Right lobe of liver (tissue), 6 donors: ENCODE data around the gene OSBPL9. TPM values are rescaled to one million over a fixed set of nuclear protein-coding genes. Genes with fewer than 3 reads are reported as not detected.
A peak's percentile ranks its signal among the peaks of the same experiment; 100 is the strongest.

ENCODE experiments used
- ATAC-seq, 4 donors: fragments of 200-7000 bp; cut with Tn5 transposase; one replicate each; pipeline ENCODE4 v1.9.1; 2020; ENCODE audit warnings: mild to moderate bottlenecking in 4 of 4, moderate library complexity in 4 of 4
- DNase-seq, 3 donors: peaks; one replicate each; pipeline ENCODE4 v3.0.0-alpha.2; 2020
- H3K27ac ChIP-seq, 3 donors: fragments of 200-600 bp; one replicate each; pipeline ENCODE4 v1.8.0; 2022
- H3K27me3 ChIP-seq, 2 donors: fragments of 200-600 bp; one replicate each; pipeline ENCODE4 v1.8.0; 2022
- H3K36me3 ChIP-seq, 4 donors: fragments of 200-600 bp; sonication (generic) in 1 of 4; one replicate each; pipeline versions ENCODE4 v1.5.1 to v1.8.0; 2017 to 2022; ENCODE audit warnings: control low read depth in 1 of 4
- H3K4me1 ChIP-seq, 4 donors: fragments of 200-600 bp; sonication (generic) in 1 of 4; one replicate each; pipeline versions ENCODE4 v1.5.1 to v1.8.0; 2017 to 2022; ENCODE audit warnings: control low read depth in 1 of 4
- H3K4me3 ChIP-seq, 3 donors: fragments of 200-600 bp; one replicate each; pipeline ENCODE4 v1.8.0; 2022
- H3K9me3 ChIP-seq, 4 donors: fragments of 200-600 bp; sonication (generic) in 1 of 4; one replicate each; pipeline versions ENCODE4 v1.5.1 to v1.8.0; 2017 to 2022; ENCODE audit warnings: control low read depth in 1 of 4
- POLR2A ChIP-seq: fragments of 450-650 bp; IDR thresholded peaks from one replicate; pipeline ENCODE4 v1.6.1; 2017; ENCODE audit warnings: antibody characterized with exemption, mild to moderate bottlenecking
- WGBS: methylation state at CpG from one replicate; pipeline ENCODE4 v1.1.6; 2018; ENCODE audit warnings: low coverage, low lambda C conversion rate; ENCODE audit not compliant: insufficient coverage; ENCODE audit errors: missing lambda C conversion rate; 5-methylcytosine and 5-hydroxymethylcytosine counted together
- intact Hi-C, 2 donors: fragments of 100-400 bp; cut with DNase I; formaldehyde crosslinking; loops; one replicate each; pipeline versions ENCODE4 v1.11.2 to v1.14.1; 2022
- total RNA-seq, 6 experiments: library from RNA; depleted of rRNA in 2 of 6; stranded (reverse); fragments of >200 nt in 2 of 6; fragmentation: NEBNext Ultra II Directional in 3 of 6; extraction: Animal tissue kit (Norgen Biotek cat#: 25700) in 3 of 6; gene quantifications; one replicate each; pipeline versions ENCODE4 v1.1.0 to v1.2.4, GENCODE V29; 2016 to 2023
- TF ChIP-seq, protein P1 (sequence below), 4 donors: fragments of 200-600 bp in 3 of 4; fragments of 450-650 bp in 1 of 4; IDR thresholded peaks; one replicate each; pipeline versions ENCODE4 v1.5.1 to v1.8.0; 2016 to 2022; ENCODE audit warnings: antibody characterized with exemption in 4 of 4, mild to moderate bottlenecking in 2 of 4
- donor health status: DM: no; HTN: yes; CAD: no.
- donor health status: DM: no; HTN: no; CAD: no.
- donor health status: DM: no; HTN: no; CAD: no.
- donor health status: DM: no; HTN: yes; CAD: no.
- donor health status: DM: no; HTN: yes; CAD: no.

The OSBPL9 gene
- total RNA-seq, 6 experiments from 2014 or later = 51.7 to 90.5 (median 71.7) TPM

DNA sequence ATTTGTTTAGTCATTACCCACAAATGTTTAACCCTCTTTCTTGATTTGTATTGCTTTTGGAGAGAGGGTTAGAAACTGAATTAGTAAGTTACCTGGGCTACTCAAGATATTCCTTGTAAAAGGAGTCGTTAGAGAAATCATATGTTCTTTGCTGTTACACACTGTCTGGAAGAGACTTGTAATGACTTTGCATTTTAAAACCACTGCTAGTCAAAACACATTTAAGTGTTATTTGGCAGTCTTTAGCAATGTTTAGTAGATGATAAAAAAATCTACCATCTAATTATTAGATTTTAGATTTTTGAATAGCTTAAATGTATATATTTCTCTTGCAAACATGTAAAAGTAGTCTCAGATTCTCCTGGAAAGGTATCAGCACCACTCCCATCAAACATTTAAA is 6.6 kb downstream of the OSBPL9 start:
- Histone ChIP-seq H3K27ac (peak overlapping the region in 2 of 3 donors; percentile 76 to 85), H3K9me3 (no peaks in the 10 kb centered on the region), H3K27me3 (no peaks in the 10 kb centered on the region), H3K4me3 (no peak overlapping the region), H3K36me3 (no peaks in the 10 kb centered on the region), H3K4me1 (peaks cover 0 to 62% (median 17%) of the 10 kb centered on the region in 4 donors)
- no peak for ATAC-seq
- intact Hi-C loops = no loop called here
- 86% methylated on average over 1 of the region's 1 CpG for whole genome bisulfite sequencing
- DNase-seq = no peak
- TF ChIP-seq, protein P1, sequence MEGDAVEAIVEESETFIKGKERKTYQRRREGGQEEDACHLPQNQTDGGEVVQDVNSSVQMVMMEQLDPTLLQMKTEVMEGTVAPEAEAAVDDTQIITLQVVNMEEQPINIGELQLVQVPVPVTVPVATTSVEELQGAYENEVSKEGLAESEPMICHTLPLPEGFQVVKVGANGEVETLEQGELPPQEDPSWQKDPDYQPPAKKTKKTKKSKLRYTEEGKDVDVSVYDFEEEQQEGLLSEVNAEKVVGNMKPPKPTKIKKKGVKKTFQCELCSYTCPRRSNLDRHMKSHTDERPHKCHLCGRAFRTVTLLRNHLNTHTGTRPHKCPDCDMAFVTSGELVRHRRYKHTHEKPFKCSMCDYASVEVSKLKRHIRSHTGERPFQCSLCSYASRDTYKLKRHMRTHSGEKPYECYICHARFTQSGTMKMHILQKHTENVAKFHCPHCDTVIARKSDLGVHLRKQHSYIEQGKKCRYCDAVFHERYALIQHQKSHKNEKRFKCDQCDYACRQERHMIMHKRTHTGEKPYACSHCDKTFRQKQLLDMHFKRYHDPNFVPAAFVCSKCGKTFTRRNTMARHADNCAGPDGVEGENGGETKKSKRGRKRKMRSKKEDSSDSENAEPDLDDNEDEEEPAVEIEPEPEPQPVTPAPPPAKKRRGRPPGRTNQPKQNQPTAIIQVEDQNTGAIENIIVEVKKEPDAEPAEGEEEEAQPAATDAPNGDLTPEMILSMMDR (IDR thresholded peaks at IDR 0.05) = no peak
- no peak for TF ChIP-seq POLR2A

- peaks cover 0 to 51% (median 17%) of the 10 kb centered on the region in 4 donors for H3K4me1 ChIP-seq
Observed at GRCh38 chr1:51624855-51625254, 8.0 kb downstream of the OSBPL9 start.

DNA sequence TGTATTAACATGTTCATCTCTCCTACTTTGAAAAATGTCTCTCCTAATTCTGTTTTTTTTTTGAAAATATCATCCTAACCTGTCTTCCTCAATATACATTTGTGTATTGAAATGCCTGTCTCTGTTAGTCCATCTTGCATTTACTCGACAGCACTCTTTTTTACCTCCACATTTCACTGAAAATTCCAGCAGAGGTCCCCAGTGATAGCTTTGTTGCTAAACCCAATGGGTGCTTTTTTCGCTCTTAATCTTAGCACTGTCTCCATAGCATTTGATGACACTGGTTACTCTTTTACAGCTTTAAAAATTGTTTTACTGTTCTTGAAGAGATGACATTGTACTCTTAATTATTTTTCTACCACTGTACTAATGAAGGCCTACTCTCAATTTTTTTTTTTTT is 10.8 kb downstream of the OSBPL9 start:
- TF ChIP-seq POLR2A = no peak
- TF ChIP-seq, protein P1 (IDR thresholded peaks at IDR 0.05) = peak; percentile 33 to 53 (median 49)
- intact Hi-C loops = no loop called here
- H3K27me3 ChIP-seq = no peaks in the 10 kb centered on the region
- no peak overlapping the region for H3K4me3 ChIP-seq
- DNase-seq = no peak
- ATAC-seq = peak; percentile 77 to 79 (median 78)
- WGBS = 53% methylated on average over 2 of the region's 2 CpGs
- H3K4me1 ChIP-seq = peaks cover 0 to 23% (median 6%) of the 10 kb centered on the region in 4 donors
- no peak overlapping the region for H3K27ac ChIP-seq
- no peaks in the 10 kb centered on the region for H3K36me3 ChIP-seq
- no peaks in the 10 kb centered on the region for H3K9me3 ChIP-seq

More at GRCh38 chr1:51624855-51625254, 8.0 kb downstream of the OSBPL9 start:
- TF ChIP-seq, protein P1 (IDR thresholded peaks at IDR 0.05) = no peak
- no peak for TF ChIP-seq POLR2A
- no peak for ATAC-seq
- no peak for DNase-seq
- no peaks in the 10 kb centered on the region for H3K9me3 ChIP-seq
- 59% methylated on average over 1 of the region's 1 CpG for WGBS
- H3K36me3 ChIP-seq = no peaks in the 10 kb centered on the region
- intact Hi-C loops = no loop called here
- no peak overlapping the region for H3K4me3 ChIP-seq
- H3K27ac ChIP-seq = no peak overlapping the region
- H3K27me3 ChIP-seq = no peaks in the 10 kb centered on the region

DNA sequence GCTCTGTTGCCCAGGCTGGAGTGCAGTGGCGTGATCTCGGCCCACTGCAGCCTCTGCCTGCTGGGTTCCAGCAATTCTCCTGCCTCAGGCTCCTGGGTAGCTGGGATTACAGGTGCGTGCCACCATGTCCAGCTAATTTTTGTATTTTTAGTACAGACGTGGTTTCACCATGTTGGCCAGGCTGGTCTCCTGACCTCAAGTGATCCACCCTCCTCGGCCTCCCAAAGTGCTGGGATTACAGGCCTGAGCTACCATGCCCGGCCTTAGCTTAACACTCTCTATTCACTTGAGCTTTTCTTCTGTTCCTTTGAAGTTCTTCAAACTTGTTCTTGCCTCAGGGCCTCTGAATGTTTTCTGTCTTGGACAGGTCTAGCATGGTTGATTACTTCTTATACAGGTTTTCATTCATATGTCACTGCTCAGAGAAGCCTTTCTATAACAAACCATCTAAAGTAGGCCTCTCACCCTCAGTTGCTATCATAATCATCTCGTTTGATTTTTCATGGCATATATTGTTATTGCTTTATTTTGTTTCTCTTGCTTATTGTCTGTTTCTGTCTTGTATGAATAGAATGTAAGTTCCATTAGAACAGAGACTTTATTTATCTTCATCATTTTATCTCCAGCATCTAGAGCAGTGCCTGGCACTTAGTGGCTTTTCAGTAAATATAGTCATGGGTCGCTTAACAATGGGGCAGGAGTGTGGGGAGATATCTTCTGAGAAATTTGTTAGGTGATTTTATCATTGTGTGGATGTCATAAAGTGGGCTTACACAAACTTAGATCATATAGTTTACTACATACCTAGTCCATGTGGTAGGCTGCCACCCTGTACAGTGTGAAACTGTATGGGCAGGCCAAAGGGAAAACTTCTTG is 12.1 kb downstream of the OSBPL9 start:
- TF ChIP-seq, protein P1 (IDR thresholded peaks at IDR 0.05) = no peak
- TF ChIP-seq POLR2A = no peak
- H3K4me3 ChIP-seq = no peak overlapping the region
- 89% methylated on average over 2 of the region's 8 CpGs for WGBS
- H3K27ac ChIP-seq = no peak overlapping the region
- DNase-seq (no peak), ATAC-seq (no peak)
- no peaks in the 10 kb centered on the region for H3K27me3 ChIP-seq
- no peaks in the 10 kb centered on the region for H3K9me3 ChIP-seq
- no peaks in the 10 kb centered on the region for H3K36me3 ChIP-seq
- peaks cover 0 to 14% (median 3%) of the 10 kb centered on the region in 4 donors for H3K4me1 ChIP-seq
- intact Hi-C loops = no loop called here
